SJCRH30 (cell line): Measurements from ENCODE around the gene PRKCA. TPM values are rescaled to one million over a fixed set of nuclear protein-coding genes. Genes with fewer than 3 reads are reported as not detected.

Experiments
- DNase-seq, 2 experiments: peaks; one replicate each; pipeline ENCODE4 v3.0.0-alpha.2; 2015 to 2020
- H3K27ac ChIP-seq: fragments of 250-450 bp; sonication (Bioruptor Pico); 2 replicates; pipeline ENCODE4 v1.5.1; 2020; ENCODE audit warnings: mild to moderate bottlenecking, moderate library complexity
- H3K27me3 ChIP-seq: fragments of 250-450 bp; sonication (Bioruptor Pico); 2 replicates; pipeline ENCODE4 v1.5.1; 2020; ENCODE audit warnings: mild to moderate bottlenecking, moderate library complexity
- H3K36me3 ChIP-seq: fragments of 250-450 bp; sonication (Bioruptor Pico); 2 replicates; pipeline ENCODE4 v1.5.1; 2020; ENCODE audit warnings: mild to moderate bottlenecking, moderate library complexity
- H3K4me1 ChIP-seq: fragments of 250-450 bp; sonication (Bioruptor Pico); 2 replicates; pipeline ENCODE4 v1.5.1; 2020; ENCODE audit warnings: mild to moderate bottlenecking, moderate library complexity
- H3K4me3 ChIP-seq: fragments of 250-450 bp; sonication (Bioruptor Pico); 2 replicates; pipeline ENCODE4 v1.5.1; 2020; ENCODE audit warnings: mild to moderate bottlenecking, moderate library complexity
- H3K9me3 ChIP-seq: fragments of 250-450 bp; sonication (Bioruptor Pico); replicated peaks from 2 replicates; pipeline ENCODE4 v1.5.1; 2020; ENCODE audit warnings: mild to moderate bottlenecking, moderate library complexity
- total RNA-seq: library from RNA; depleted of rRNA; stranded (reverse); fragments of >200 nt; shearing (Covaris generic); gene quantifications from 2 replicates; pipeline ENCODE4 v1.2.3, GENCODE V29; 2014

Gene PRKCA
- total RNA-seq, 1 experiment from 2014 or later = 24.7 TPM

GRCh38 chr17:66727634-66728570 lies 425.5 kb downstream of the PRKCA start:
- H3K27ac ChIP-seq = no peak overlapping the region
- H3K9me3 ChIP-seq = no peaks in the 10 kb centered on the region
- no peaks in the 10 kb centered on the region for H3K4me1 ChIP-seq
- H3K36me3 ChIP-seq = no peaks in the 10 kb centered on the region
- no peaks in the 10 kb centered on the region for H3K27me3 ChIP-seq
- peak; percentile 67 to 72 for DNase-seq
- H3K4me3 ChIP-seq = no peak overlapping the region

- no peak overlapping the region for H3K27ac ChIP-seq
- H3K4me1 ChIP-seq = no peaks in the 10 kb centered on the region
- no peak for DNase-seq
- no peaks in the 10 kb centered on the region for H3K27me3 ChIP-seq
- no peaks in the 10 kb centered on the region for H3K9me3 ChIP-seq
- peaks cover 3% of the 10 kb centered on the region for H3K36me3 ChIP-seq
- H3K4me3 ChIP-seq = no peak overlapping the region
These were observed 428.1 kb downstream of the PRKCA start for GRCh38 chr17:66730461-66730923.

DNA sequence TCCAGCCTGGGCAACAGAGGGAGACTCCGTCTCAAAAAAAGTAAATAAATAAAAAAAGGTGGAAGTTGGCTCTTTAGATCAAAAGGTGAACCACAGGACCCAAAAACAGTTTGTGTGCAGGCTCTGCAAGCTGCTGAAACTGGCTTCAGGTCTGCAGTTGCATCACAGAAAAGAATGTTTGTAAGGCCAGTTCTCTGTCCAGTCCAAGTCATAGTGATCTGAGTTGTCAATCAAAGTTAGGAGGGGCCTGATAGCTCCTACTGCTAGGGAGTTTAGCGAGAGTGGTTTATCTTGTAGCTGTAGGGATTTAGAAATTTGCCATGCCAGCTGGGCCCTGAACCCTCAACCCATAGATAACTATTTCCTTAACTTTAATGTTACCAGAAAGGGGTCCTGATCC lies 431.3 kb downstream of the PRKCA start:
- H3K9me3 ChIP-seq = no peaks in the 10 kb centered on the region
- no peak overlapping the region for H3K27ac ChIP-seq
- no peak for DNase-seq
- no peaks in the 10 kb centered on the region for H3K4me1 ChIP-seq
- peaks cover 4% of the 10 kb centered on the region for H3K36me3 ChIP-seq
- no peaks in the 10 kb centered on the region for H3K27me3 ChIP-seq
- H3K4me3 ChIP-seq = no peak overlapping the region

DNA sequence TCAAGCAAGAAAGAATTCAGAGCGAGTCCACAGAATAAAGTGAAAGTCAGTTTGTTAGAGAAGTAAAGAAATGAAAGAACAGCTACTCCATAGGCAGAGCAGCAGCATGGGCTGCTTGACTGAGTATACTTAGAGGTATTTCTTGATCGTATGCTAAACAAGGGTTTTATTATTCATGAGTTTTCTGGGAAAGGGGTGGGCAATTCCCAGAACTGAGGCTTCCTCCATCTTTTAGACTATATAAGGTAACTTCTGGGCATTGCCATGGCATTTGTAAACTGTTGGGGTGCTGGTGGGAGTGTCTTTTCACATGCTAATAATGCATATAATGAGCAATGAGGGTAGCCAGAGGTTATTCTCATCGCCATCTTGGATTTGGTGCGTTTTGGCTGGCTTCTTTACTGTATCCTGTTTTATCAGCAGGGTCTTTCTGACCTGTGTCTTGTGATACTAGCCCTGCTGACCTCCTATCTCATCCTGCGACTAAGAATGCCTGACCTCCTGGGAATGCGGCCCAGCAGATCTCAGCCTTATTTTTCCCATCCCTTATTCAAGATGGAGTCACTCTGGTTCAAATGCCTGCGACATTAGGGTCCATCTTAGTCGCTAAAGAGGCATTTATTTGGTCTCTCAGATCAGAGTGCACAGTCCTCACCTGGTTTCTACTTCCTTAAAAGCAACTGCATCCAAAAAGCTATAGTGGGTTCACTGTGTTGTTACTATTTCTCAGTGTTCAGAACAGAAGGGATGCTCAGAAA lies 432.0 kb downstream of the PRKCA start:
- DNase-seq = no peak
- Histone ChIP-seq H3K27me3 (no peaks in the 10 kb centered on the region), H3K9me3 (no peaks in the 10 kb centered on the region), H3K36me3 (peaks cover 4% of the 10 kb centered on the region), H3K4me3 (no peak overlapping the region), H3K4me1 (no peaks in the 10 kb centered on the region), H3K27ac (no peak overlapping the region)

- DNase-seq = no peak
- H3K4me3 ChIP-seq = no peak overlapping the region
- H3K36me3 ChIP-seq = peaks cover 12% of the 10 kb centered on the region
- H3K27ac ChIP-seq = no peak overlapping the region
- H3K9me3 ChIP-seq = no peaks in the 10 kb centered on the region
- H3K4me1 ChIP-seq = peaks cover 11% of the 10 kb centered on the region
- H3K27me3 ChIP-seq = no peaks in the 10 kb centered on the region
These were observed 435.1 kb downstream of the PRKCA start for GRCh38 chr17:66737524-66737923.

GRCh38 chr17:66738301-66738700 lies 435.9 kb downstream of the PRKCA start:
- H3K36me3 ChIP-seq = peaks cover 12% of the 10 kb centered on the region
- peaks cover 11% of the 10 kb centered on the region for H3K4me1 ChIP-seq
- H3K4me3 ChIP-seq = no peak overlapping the region
- H3K27me3 ChIP-seq = no peaks in the 10 kb centered on the region
- no peak for DNase-seq
- H3K27ac ChIP-seq = no peak overlapping the region
- H3K9me3 ChIP-seq = no peaks in the 10 kb centered on the region

DNA sequence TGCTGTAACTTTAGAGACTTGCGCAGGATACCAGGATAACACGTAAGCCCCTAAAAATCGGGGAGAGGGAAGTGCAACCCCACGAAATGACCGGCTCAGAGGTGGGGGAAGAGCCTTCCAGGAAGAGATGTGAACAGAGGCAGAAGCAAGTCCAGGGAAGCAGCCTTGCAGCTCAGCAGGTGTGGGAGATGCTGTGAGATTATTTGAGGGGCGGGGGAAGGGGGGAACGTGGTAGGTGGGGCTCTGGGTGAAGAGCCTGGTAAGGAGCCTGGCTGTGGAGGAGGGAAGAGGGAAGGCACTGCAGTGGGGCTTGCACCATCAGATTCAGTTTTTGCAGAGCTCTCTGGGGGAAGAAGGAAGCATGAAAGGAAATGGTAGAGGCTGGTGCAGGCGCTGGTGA lies 437.1 kb downstream of the PRKCA start:
- Histone ChIP-seq H3K4me3 (no peak overlapping the region), H3K4me1 (peaks cover 11% of the 10 kb centered on the region), H3K9me3 (no peaks in the 10 kb centered on the region), H3K36me3 (peaks cover 12% of the 10 kb centered on the region), H3K27ac (peak overlapping the region; percentile 34; the same call in 1 of the 2 replicates), H3K27me3 (no peaks in the 10 kb centered on the region)
- DNase-seq = no peak

DNA sequence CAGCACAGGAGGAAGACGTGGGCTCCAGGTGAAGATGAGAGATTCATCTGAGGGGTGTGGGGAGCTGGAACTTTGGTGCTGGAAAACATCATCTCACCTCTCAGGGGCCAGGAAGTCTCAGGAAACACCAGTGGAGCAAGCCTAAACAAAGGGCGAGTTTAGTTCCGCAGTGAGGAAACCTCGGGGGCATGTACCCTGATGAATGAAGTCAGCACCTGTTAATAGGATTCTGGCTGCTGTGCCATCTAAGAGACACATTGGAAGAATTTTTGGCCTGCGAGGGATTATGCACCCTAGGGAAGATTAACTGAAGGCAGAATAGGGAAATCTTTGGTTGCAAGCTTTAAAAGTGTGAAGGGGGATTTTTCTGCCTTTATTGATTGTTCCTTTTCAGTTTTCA lies 437.8 kb downstream of the PRKCA start:
- Histone ChIP-seq H3K9me3 (no peaks in the 10 kb centered on the region), H3K36me3 (peaks cover 12% of the 10 kb centered on the region), H3K27me3 (no peaks in the 10 kb centered on the region), H3K27ac (peak overlapping the region; percentile 34), H3K4me1 (peaks cover 11% of the 10 kb centered on the region), H3K4me3 (no peak overlapping the region)
- DNase-seq = peak; percentile 53 to 81

DNA sequence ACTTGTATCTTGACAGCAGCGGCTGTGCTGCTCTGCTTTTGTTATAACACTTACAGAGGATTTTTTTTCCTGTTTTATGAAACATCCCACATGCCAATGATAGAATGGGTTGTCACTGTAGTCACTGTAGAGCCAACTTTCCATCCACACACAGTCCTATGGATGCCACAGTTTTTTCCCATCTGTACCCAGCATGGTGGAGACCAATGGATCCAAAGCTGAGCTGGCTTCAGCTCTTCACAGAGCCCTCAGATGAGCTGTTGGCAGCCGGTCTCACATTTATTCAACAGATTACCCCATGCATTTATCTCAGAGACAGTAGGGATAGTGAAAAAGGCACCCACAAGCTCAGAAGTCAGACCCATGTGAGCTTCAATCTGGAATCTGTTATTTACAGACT lies 441.1 kb downstream of the PRKCA start:
- Histone ChIP-seq H3K9me3 (no peaks in the 10 kb centered on the region), H3K27ac (no peak overlapping the region), H3K27me3 (no peaks in the 10 kb centered on the region), H3K4me1 (peaks cover 11% of the 10 kb centered on the region), H3K4me3 (no peak overlapping the region), H3K36me3 (peaks cover 13% of the 10 kb centered on the region)
- DNase-seq = no peak

DNA sequence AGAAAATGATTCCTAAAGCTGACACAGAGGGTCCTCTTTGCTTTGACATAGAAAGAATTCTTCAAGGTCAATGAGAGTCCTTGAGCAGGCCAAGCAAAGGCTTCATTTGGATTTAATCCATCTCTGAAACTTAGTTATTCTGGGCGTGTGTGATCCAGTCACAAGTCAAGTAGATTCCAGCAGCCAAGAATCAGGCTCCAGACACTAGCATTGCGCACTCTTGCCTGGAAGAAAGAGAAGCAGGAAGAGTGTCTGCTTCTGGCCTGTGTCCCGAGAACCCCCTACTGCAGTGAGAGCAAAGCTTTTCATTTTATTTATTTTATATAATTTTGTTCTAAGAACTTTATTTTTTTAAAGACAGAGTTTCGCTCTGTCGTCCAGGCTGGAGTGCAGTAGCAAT lies 444.3 kb downstream of the PRKCA start:
- no peak for DNase-seq
- peaks cover 21% of the 10 kb centered on the region for H3K36me3 ChIP-seq
- H3K9me3 ChIP-seq = no peaks in the 10 kb centered on the region
- no peak overlapping the region for H3K27ac ChIP-seq
- no peaks in the 10 kb centered on the region for H3K27me3 ChIP-seq
- H3K4me3 ChIP-seq = no peak overlapping the region
- no peaks in the 10 kb centered on the region for H3K4me1 ChIP-seq

GRCh38 chr17:66747578-66748275 lies 445.3 kb downstream of the PRKCA start:
- Histone ChIP-seq H3K36me3 (peaks cover 16% of the 10 kb centered on the region), H3K27me3 (no peaks in the 10 kb centered on the region), H3K27ac (no peak overlapping the region), H3K9me3 (no peaks in the 10 kb centered on the region), H3K4me3 (no peak overlapping the region), H3K4me1 (no peaks in the 10 kb centered on the region)
- no peak for DNase-seq

- no peak for DNase-seq
- H3K4me1 ChIP-seq = no peaks in the 10 kb centered on the region
These were observed 446.2 kb downstream of the PRKCA start for GRCh38 chr17:66748578-66748977.

DNA sequence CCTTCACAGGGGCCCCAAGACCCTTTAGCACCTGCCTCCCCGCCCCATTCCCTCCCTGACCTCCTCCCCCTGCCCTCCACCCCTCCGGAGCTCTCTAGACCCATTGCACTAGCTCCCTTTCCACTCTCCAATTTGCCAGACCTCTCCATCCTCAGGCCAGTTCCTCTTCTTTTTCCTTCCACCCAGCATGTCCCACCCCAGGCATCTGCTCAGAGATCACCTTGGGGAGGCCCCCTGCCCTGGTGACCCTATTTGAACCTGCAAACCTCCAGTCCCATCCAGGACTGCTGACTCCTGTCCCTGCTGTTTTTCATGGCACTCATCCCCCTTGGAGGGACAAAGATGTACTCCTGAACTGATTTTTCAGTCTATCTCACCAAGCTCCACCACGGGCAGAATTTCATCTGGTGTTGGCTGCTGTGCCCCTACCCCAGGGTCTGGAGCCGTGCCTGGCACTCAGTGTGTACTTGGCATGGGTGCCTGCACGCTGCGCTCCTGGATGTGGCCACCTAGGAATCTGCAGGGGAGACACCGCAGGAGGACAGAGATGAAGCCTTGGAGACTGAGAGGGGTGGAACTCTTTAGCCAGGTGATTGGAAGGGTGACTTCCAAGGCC lies 446.9 kb downstream of the PRKCA start:
- H3K4me1 ChIP-seq = no peaks in the 10 kb centered on the region
- no peak overlapping the region for H3K27ac ChIP-seq
- no peak for DNase-seq
- no peaks in the 10 kb centered on the region for H3K9me3 ChIP-seq
- H3K36me3 ChIP-seq = peaks cover 16% of the 10 kb centered on the region
- no peak overlapping the region for H3K4me3 ChIP-seq
- H3K27me3 ChIP-seq = no peaks in the 10 kb centered on the region

More at GRCh38 chr17:66748578-66748977, 446.2 kb downstream of the PRKCA start:
- H3K4me3 ChIP-seq = no peak overlapping the region
- no peaks in the 10 kb centered on the region for H3K27me3 ChIP-seq
- H3K27ac ChIP-seq = no peak overlapping the region
- H3K9me3 ChIP-seq = no peaks in the 10 kb centered on the region
- peaks cover 16% of the 10 kb centered on the region for H3K36me3 ChIP-seq

GRCh38 chr17:66750116-66750515 lies 447.7 kb downstream of the PRKCA start:
- no peak for DNase-seq
- Histone ChIP-seq H3K9me3 (no peaks in the 10 kb centered on the region), H3K4me1 (no peaks in the 10 kb centered on the region), H3K27ac (no peak overlapping the region), H3K4me3 (no peak overlapping the region), H3K36me3 (peaks cover 16% of the 10 kb centered on the region), H3K27me3 (no peaks in the 10 kb centered on the region)
